HCT116 (cell line): ENCODE results near the gene ARHGAP9. TPM values are rescaled to one million over a fixed set of nuclear protein-coding genes. Genes with fewer than 3 reads are reported as not detected.

Experiments used
- ATAC-seq: fragments of 200-7000 bp; cut with Tn5 transposase; 2 replicates; pipeline ENCODE4 v1.9.1; 2020; ENCODE audit warnings: mild to moderate bottlenecking, moderate library complexity
- BruUV-seq: library from RNA; stranded (reverse); fragments of 400-500 nt; replicated peaks from 2 replicates; lab custom pipeline; 2021; lab: Mats Ljungman, UMichigan
- CTCF ChIA-PET: fragments of 300-600 bp; sonication (Branson Sonifier 250); formaldehyde crosslinking; loops from one replicate; lab custom pipeline; 2021; ENCODE audit warnings: antibody characterized with exemption; lab: Charles Lee
- POLR2A ChIA-PET: fragments of 300-600, 350-600 bp; sonication (Branson Sonifier 250); formaldehyde crosslinking; loops from one replicate; lab custom pipeline; 2021; ENCODE audit warnings: antibody characterized with exemption; lab: Charles Lee
- RAD21 ChIA-PET, 2 experiments: fragments of 300-600 bp; sonication (Branson Sonifier 250); formaldehyde crosslinking; loops; one replicate each; lab custom pipeline; 2023; ENCODE audit warnings: low total read pairs in 2 of 2; ENCODE audit not compliant: uncharacterized antibody in 2 of 2, unreplicated experiment in 2 of 2, low non-redundant PET in 1 of 2; lab: Charles Lee
- DNase-seq: peaks from one replicate; pipeline ENCODE4 v3.0.0-alpha.2; 2010; ENCODE audit warnings: low read depth, low spot score
- H2AFZ ChIP-seq: fragments of 200-600 bp; shearing (Covaris generic), sonication (generic); 2 replicates; pipeline ENCODE4 v1.6.1; 2017; ENCODE audit warnings: low read depth, mixed run types, mixed read lengths, antibody characterized with exemption, low read length; ENCODE audit not compliant: poor library complexity, severe bottlenecking
- H3K27ac ChIP-seq: 2 replicates; pipeline ENCODE4 v1.5.1; 2012; ENCODE audit warnings: low read depth, low read length
- H3K27me3 ChIP-seq: fragments of 200-600 bp; sonication (generic); 2 replicates; pipeline ENCODE4 v1.6.1; 2016; ENCODE audit warnings: mixed run types, low read length, mixed read lengths; ENCODE audit not compliant: insufficient read depth
- H3K36me3 ChIP-seq, 2 experiments: fragments of 200-500 bp in 1 of 2; fragments of 200-600 bp in 1 of 2; sonication (Bioruptor generic) in 1 of 2; sonication (generic) in 1 of 2; 2 replicates each; pipeline versions ENCODE4 v1.5.1 to v1.6.1; 2014 to 2016; ENCODE audit warnings: low read length in 2 of 2, inconsistent platforms in 1 of 2, mixed read lengths in 1 of 2, mixed run types in 1 of 2; ENCODE audit not compliant: insufficient read depth in 2 of 2, control insufficient read depth in 1 of 2
- H3K4me1 ChIP-seq, 2 experiments: fragments of 200-600 bp in 1 of 2; sonication (generic) in 1 of 2; 2 replicates each; pipeline versions ENCODE4 v1.5.1 to v1.6.1; 2012 to 2017; ENCODE audit warnings: low read length in 2 of 2, inconsistent platforms in 1 of 2, mild to moderate bottlenecking in 1 of 2, mixed read lengths in 1 of 2, mixed run types in 1 of 2, moderate library complexity in 1 of 2; ENCODE audit not compliant: insufficient read depth in 2 of 2, control insufficient read depth in 1 of 2
- H3K4me2 ChIP-seq: fragments of 200-600 bp; sonication (generic); 2 replicates; pipeline ENCODE4 v1.6.1; 2017; ENCODE audit warnings: mixed run types, low read length, mixed read lengths
- H3K4me3 ChIP-seq, 2 experiments: fragments of 200-600 bp in 1 of 2; sonication (generic) in 1 of 2; replicated peaks in 1 of 2; 2 replicates each; pipeline ENCODE4 v1.5.1; 2011 to 2016; ENCODE audit warnings: low read length in 2 of 2, control low read depth in 1 of 2, low read depth in 1 of 2, mild to moderate bottlenecking in 1 of 2, mixed read lengths in 1 of 2, mixed run types in 1 of 2
- H3K79me2 ChIP-seq: fragments of 200-600 bp; sonication (generic); 2 replicates; pipeline ENCODE4 v1.6.1; 2017; ENCODE audit warnings: mild to moderate bottlenecking, mixed run types, low read length, moderate library complexity, mixed read lengths; ENCODE audit not compliant: insufficient read depth
- H3K9ac ChIP-seq: fragments of 200-600 bp; sonication (generic); 2 replicates; pipeline ENCODE4 v1.6.1; 2016; ENCODE audit warnings: low read length, mixed read lengths
- H3K9me2 ChIP-seq: fragments of 200-600 bp; sonication (generic), shearing (Covaris generic); 2 replicates; pipeline ENCODE4 v1.6.1; 2017; ENCODE audit warnings: mixed run types, mild to moderate bottlenecking, moderate library complexity; ENCODE audit not compliant: insufficient read depth
- H3K9me3 ChIP-seq, 2 experiments: fragments of 200-500 bp in 1 of 2; fragments of 200-600 bp in 1 of 2; sonication (Bioruptor generic) in 1 of 2; sonication (generic) in 1 of 2; 2 replicates each; pipeline ENCODE4 v1.6.1; 2014 to 2017; ENCODE audit warnings: low read length in 2 of 2, mixed read lengths in 2 of 2, inconsistent platforms in 1 of 2, low read depth in 1 of 2, mild to moderate bottlenecking in 1 of 2, mixed run types in 1 of 2, moderate library complexity in 1 of 2; ENCODE audit not compliant: control insufficient read depth in 1 of 2, insufficient read depth in 1 of 2
- H4K20me1 ChIP-seq: fragments of 200-600 bp; sonication (generic), shearing (Covaris generic); 2 replicates; pipeline ENCODE4 v1.6.1; 2017; ENCODE audit warnings: mixed run types, mild to moderate bottlenecking, moderate library complexity; ENCODE audit not compliant: insufficient read depth
- CEBPB ChIP-seq: IDR thresholded peaks from 2 replicates; pipeline ENCODE4 v1.6.1; 2012; ENCODE audit warnings: low read depth
- ELF1 ChIP-seq: IDR thresholded peaks from 2 replicates; pipeline ENCODE4 v1.6.1; 2012; ENCODE audit warnings: low read depth, borderline replicate concordance
- EZH2phosphoT487 ChIP-seq: fragments of 200-600 bp; IDR thresholded peaks from 2 replicates; pipeline ENCODE4 v1.6.1; 2018; ENCODE audit warnings: antibody characterized with exemption, borderline replicate concordance
- JUND ChIP-seq: IDR thresholded peaks from 2 replicates; pipeline ENCODE4 v1.6.1; 2012
- MAX ChIP-seq: IDR thresholded peaks from 2 replicates; pipeline ENCODE4 v1.6.1; 2012
- POLR2AphosphoS5 ChIP-seq: IDR thresholded peaks from 2 replicates; pipeline ENCODE4 v1.6.1; 2011; ENCODE audit warnings: mild to moderate bottlenecking, low read depth, low read length, moderate library complexity
- REST ChIP-seq: IDR thresholded peaks from 2 replicates; pipeline ENCODE4 v1.6.1; 2012; ENCODE audit warnings: low read depth
- SIN3A ChIP-seq: IDR thresholded peaks from 2 replicates; pipeline ENCODE4 v1.6.1; 2012; ENCODE audit warnings: low read depth
- SP1 ChIP-seq: IDR thresholded peaks from 2 replicates; pipeline ENCODE4 v1.6.1; 2012; ENCODE audit warnings: low read depth
- TCF7L2 ChIP-seq: IDR thresholded peaks from 2 replicates; pipeline ENCODE4 v1.7.0; 2011; ENCODE audit warnings: borderline replicate concordance, inconsistent platforms; ENCODE audit not compliant: insufficient read depth, insufficient read length; ENCODE audit errors: extremely low read depth
- ZFX ChIP-seq: fragments of 450-650 bp; IDR thresholded peaks from 2 replicates; pipeline ENCODE4 v1.6.1; 2017
- ZNF274 ChIP-seq: fragments of 200-500 bp; sonication (Bioruptor generic); IDR thresholded peaks from 2 replicates; pipeline ENCODE4 v1.6.1; 2014; ENCODE audit warnings: mild to moderate bottlenecking, low read depth, low read length, inconsistent platforms
- intact Hi-C: fragments of 100-400 bp; cut with micrococcal nuclease; formaldehyde crosslinking; loops from 2 replicates; pipeline ENCODE4 v1.10.0; 2022
- total RNA-seq: library from RNA; stranded (reverse); gene quantifications from one replicate; pipeline ENCODE4 v1.2.1, GENCODE V29; 2021; ENCODE audit not compliant: unreplicated experiment
- TF ChIP-seq, protein P1 (sequence below): IDR thresholded peaks from 2 replicates; pipeline ENCODE4 v1.6.1; 2011; ENCODE audit warnings: mild to moderate bottlenecking, low read length, moderate library complexity; ENCODE audit not compliant: insufficient replicate concordance; ENCODE audit errors: extremely low read depth
- TF ChIP-seq, protein P2 (sequence below), 3 experiments: fragments of 200-600 bp in 1 of 3; sonication (generic) in 1 of 3; IDR thresholded peaks in 2 of 3; conservative IDR thresholded peaks in 1 of 3; 2 replicates each; pipeline ENCODE4 v1.5.1; 2012 to 2017; ENCODE audit warnings: low read depth in 2 of 3, low read length in 2 of 3, antibody characterized with exemption in 1 of 3, borderline replicate concordance in 1 of 3, control low read depth in 1 of 3, mild to moderate bottlenecking in 1 of 3, mixed read lengths in 1 of 3, mixed run types in 1 of 3, moderate library complexity in 1 of 3; ENCODE audit not compliant: insufficient read depth in 1 of 3
- TF ChIP-seq, protein P3 (sequence below): IDR thresholded peaks from 2 replicates; pipeline ENCODE4 v1.6.1; 2012

Gene ARHGAP9
- total RNA-seq, 1 experiment from 2014 or later: 0.84 TPM

DNA sequence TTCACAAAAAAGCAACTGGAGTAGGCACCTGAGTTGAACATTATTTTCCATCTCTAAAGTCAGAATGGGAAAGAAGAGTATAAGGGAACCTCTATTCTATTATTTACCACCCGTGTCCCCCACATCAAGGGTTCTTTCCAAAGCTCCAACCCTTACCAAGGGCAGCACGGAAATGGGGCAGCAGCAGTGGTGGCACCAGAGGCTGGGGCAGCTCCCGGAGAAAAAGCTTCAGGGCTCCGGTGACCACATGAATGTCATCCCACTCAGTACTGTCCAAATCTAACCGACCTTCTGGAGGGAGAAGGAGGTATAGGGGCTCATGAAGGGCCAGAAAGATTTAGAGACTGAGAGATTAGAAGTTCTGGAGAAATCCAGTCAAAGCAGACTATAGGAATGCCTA lies 5.8 kb downstream of the ARHGAP9 start (continued):
- no peak for TF ChIP-seq MAX
- TF ChIP-seq, protein P1, sequence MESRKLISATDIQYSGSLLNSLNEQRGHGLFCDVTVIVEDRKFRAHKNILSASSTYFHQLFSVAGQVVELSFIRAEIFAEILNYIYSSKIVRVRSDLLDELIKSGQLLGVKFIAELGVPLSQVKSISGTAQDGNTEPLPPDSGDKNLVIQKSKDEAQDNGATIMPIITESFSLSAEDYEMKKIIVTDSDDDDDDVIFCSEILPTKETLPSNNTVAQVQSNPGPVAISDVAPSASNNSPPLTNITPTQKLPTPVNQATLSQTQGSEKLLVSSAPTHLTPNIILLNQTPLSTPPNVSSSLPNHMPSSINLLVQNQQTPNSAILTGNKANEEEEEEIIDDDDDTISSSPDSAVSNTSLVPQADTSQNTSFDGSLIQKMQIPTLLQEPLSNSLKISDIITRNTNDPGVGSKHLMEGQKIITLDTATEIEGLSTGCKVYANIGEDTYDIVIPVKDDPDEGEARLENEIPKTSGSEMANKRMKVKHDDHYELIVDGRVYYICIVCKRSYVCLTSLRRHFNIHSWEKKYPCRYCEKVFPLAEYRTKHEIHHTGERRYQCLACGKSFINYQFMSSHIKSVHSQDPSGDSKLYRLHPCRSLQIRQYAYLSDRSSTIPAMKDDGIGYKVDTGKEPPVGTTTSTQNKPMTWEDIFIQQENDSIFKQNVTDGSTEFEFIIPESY: no peak

DNA sequence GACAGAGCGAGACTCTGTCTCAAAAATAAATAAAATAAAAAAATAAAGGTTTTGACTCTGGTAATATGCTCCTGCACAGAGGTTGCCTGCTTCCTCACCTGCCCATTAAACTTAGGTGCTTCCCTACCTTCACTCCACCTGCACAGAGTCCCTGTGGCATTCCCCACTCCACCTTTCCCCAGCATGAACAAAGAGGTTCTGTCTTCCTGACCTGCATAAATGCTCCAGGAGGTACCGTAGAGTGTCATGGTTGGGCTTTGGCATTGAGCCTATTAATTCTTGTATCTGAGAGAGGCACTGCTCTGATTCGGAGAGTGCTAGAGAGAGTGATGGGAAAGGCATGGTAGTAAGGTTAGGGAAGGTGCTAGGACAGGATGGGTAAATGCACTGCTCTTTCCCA lies 6.3 kb downstream of the ARHGAP9 start:
- Histone ChIP-seq H2AFZ (no peak overlapping the region), H3K9me3 (no peaks in the 10 kb centered on the region), H3K27ac (no peak overlapping the region), H3K9ac (no peak overlapping the region), H3K79me2 (no peaks in the 10 kb centered on the region), H3K27me3 (peaks cover 24% of the 10 kb centered on the region; the same call in 1 of the 2 replicates), H3K36me3 (no peaks in the 10 kb centered on the region), H3K4me3 (no peak overlapping the region), H3K9me2 (no peaks in the 10 kb centered on the region), H4K20me1 (no peaks in the 10 kb centered on the region), H3K4me2 (no peak overlapping the region), H3K4me1 (peaks cover 0 to 14% of the 10 kb centered on the region in 2 experiments; a peak in 2 of 4 replicates)
- ChIA-PET RAD21 (no interaction called here), POLR2A (no interaction called here), CTCF (no interaction called here)
- no TSS peak for BruUV-seq
- DNase-seq: no peak
- ATAC-seq: no peak
- intact Hi-C loops: no loop called here
- TF ChIP-seq, protein P2, sequence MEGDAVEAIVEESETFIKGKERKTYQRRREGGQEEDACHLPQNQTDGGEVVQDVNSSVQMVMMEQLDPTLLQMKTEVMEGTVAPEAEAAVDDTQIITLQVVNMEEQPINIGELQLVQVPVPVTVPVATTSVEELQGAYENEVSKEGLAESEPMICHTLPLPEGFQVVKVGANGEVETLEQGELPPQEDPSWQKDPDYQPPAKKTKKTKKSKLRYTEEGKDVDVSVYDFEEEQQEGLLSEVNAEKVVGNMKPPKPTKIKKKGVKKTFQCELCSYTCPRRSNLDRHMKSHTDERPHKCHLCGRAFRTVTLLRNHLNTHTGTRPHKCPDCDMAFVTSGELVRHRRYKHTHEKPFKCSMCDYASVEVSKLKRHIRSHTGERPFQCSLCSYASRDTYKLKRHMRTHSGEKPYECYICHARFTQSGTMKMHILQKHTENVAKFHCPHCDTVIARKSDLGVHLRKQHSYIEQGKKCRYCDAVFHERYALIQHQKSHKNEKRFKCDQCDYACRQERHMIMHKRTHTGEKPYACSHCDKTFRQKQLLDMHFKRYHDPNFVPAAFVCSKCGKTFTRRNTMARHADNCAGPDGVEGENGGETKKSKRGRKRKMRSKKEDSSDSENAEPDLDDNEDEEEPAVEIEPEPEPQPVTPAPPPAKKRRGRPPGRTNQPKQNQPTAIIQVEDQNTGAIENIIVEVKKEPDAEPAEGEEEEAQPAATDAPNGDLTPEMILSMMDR (IDR thresholded peaks at IDR 0.05 in 2 of 3, conservative IDR thresholded peaks at IDR 0.05 in 1 of 3; ENCODE audit: borderline replicate concordance in 1 of 3, insufficient read depth in 1 of 3, low read depth in 2 of 3, low read length in 2 of 3): no peak
- TF ChIP-seq ZNF274 (no peak), CEBPB (no peak), JUND (no peak), EZH2phosphoT487 (no peak), TCF7L2 (no peak), REST (no peak), SIN3A (no peak), ELF1 (no peak), SP1 (no peak), POLR2AphosphoS5 (no peak), ZFX (no peak)
- TF ChIP-seq, protein P3, sequence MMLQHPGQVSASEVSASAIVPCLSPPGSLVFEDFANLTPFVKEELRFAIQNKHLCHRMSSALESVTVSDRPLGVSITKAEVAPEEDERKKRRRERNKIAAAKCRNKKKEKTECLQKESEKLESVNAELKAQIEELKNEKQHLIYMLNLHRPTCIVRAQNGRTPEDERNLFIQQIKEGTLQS: no peak
- TF ChIP-seq, protein P1: no peak
